Measurements from ENCODE around the gene KRT73.

- no peak for TF ChIP-seq CTCF (conservative IDR thresholded peaks at IDR 0.05 in 1 of 2, IDR thresholded peaks at IDR 0.05 in 1 of 2; ENCODE audit: extremely low read depth in 1 of 2, insufficient read depth in 1 of 2, low read depth in 1 of 2, low read length in 2 of 2)
- TF ChIP-seq EZH2 (IDR thresholded peaks at IDR 0.05; ENCODE audit: borderline replicate concordance, low read length): no peak
Measured at GRCh38 chr12:52573306-52573705, 45.1 kb downstream of the KRT73 start.
